ENCODE results near the gene PLXNA3. TPM values are rescaled to one million over a fixed set of nuclear protein-coding genes. Genes with fewer than 3 reads are reported as not detected.
A peak's percentile ranks its signal among the peaks of the same experiment; 100 is the strongest.

PLXNA3 gene
- total RNA-seq, 4 donors from 2014 or later: 38.0 to 54.6 (median 48.4) TPM

- peak overlapping the region; percentile 43 to 80 (median 60) for H3K4me3 ChIP-seq
- peaks cover 0 to 10% (median 3%) of the 10 kb centered on the region in 4 donors for H3K4me1 ChIP-seq
- H3K27me3 ChIP-seq: no peaks in the 10 kb centered on the region
- peaks cover 0 to 34% (median 0%) of the 10 kb centered on the region in 3 donors for H3K36me3 ChIP-seq
- no peaks in the 10 kb centered on the region for H3K9me3 ChIP-seq
- no peak for TF ChIP-seq CTCF (IDR thresholded peaks at IDR 0.05)
- TF ChIP-seq POLR2A (IDR thresholded peaks at IDR 0.05): no peak
- no peak for DNase-seq
- peak overlapping the region; percentile 73 to 87 (median 81) for H3K27ac ChIP-seq
These were observed 13.3 kb upstream of the PLXNA3 start for GRCh38 chrX:154444755-154445246.

GRCh38 chrX:154445776-154446175 is 12.3 kb upstream of the PLXNA3 start:
- H3K27me3 ChIP-seq: no peaks in the 10 kb centered on the region
- peaks cover 0 to 35% (median 0%) of the 10 kb centered on the region in 3 donors for H3K36me3 ChIP-seq
- H3K4me1 ChIP-seq: peaks cover 0 to 10% (median 3%) of the 10 kb centered on the region in 4 donors
- TF ChIP-seq POLR2A (IDR thresholded peaks at IDR 0.05) (no peak), CTCF (IDR thresholded peaks at IDR 0.05) (no peak)
- H3K27ac ChIP-seq: no peak overlapping the region
- H3K4me3 ChIP-seq: no peak overlapping the region
- DNase-seq: no peak
- no peaks in the 10 kb centered on the region for H3K9me3 ChIP-seq

- Histone ChIP-seq H3K27me3 (no peaks in the 10 kb centered on the region), H3K4me3 (no peak overlapping the region), H3K9me3 (no peaks in the 10 kb centered on the region), H3K36me3 (peaks cover 0 to 35% (median 0%) of the 10 kb centered on the region in 3 donors), H3K4me1 (peaks cover 0 to 10% (median 3%) of the 10 kb centered on the region in 4 donors), H3K27ac (no peak overlapping the region)
- TF ChIP-seq CTCF (IDR thresholded peaks at IDR 0.05) (no peak), POLR2A (IDR thresholded peaks at IDR 0.05) (no peak)
- DNase-seq: no peak
These were observed 11.7 kb upstream of the PLXNA3 start for GRCh38 chrX:154446430-154446829.

GRCh38 chrX:154448484-154448883 is 9.6 kb upstream of the PLXNA3 start:
- DNase-seq: no peak
- H3K27ac ChIP-seq: no peak overlapping the region
- TF ChIP-seq CTCF (IDR thresholded peaks at IDR 0.05) (no peak), POLR2A (IDR thresholded peaks at IDR 0.05) (no peak)
- H3K9me3 ChIP-seq: no peaks in the 10 kb centered on the region
- no peaks in the 10 kb centered on the region for H3K27me3 ChIP-seq
- peaks cover 0 to 10% (median 1%) of the 10 kb centered on the region in 4 donors for H3K4me1 ChIP-seq
- H3K4me3 ChIP-seq: no peak overlapping the region
- H3K36me3 ChIP-seq: peaks cover 0 to 22% (median 0%) of the 10 kb centered on the region in 3 donors

GRCh38 chrX:154449618-154450017 is 8.5 kb upstream of the PLXNA3 start:
- no peak overlapping the region for H3K4me3 ChIP-seq
- peaks cover 0 to 22% (median 0%) of the 10 kb centered on the region in 3 donors for H3K36me3 ChIP-seq
- TF ChIP-seq POLR2A (IDR thresholded peaks at IDR 0.05) (no peak), CTCF (IDR thresholded peaks at IDR 0.05) (no peak)
- no peaks in the 10 kb centered on the region for H3K9me3 ChIP-seq
- DNase-seq: no peak
- no peak overlapping the region for H3K27ac ChIP-seq
- peaks cover 0 to 8% (median 0%) of the 10 kb centered on the region in 4 donors for H3K4me1 ChIP-seq
- no peaks in the 10 kb centered on the region for H3K27me3 ChIP-seq

Measured in Peyer's patch (tissue), 4 donors.